IMR-90 (cell line): ENCODE data around the gene TMEM200A. TPM values are rescaled to one million over a fixed set of nuclear protein-coding genes. Genes with fewer than 3 reads are reported as not detected.

Source experiments
- polyA plus RNA-seq, 3 experiments: library from polyadenylated mRNA; depleted of rRNA; stranded (reverse); fragments of >200 nt; gene quantifications; 2 replicates each; pipeline ENCODE4 v1.2.3, GENCODE V29; 2012; ENCODE audit warnings: low replicate concordance in 1 of 3
- total RNA-seq: library from RNA; depleted of rRNA; stranded (reverse); fragments of >200 nt; gene quantifications from 2 replicates; pipeline ENCODE4 v1.2.3, GENCODE V29; 2012; rRNA removed

The TMEM200A gene
- total and polyA plus RNA-seq, 2 of the 4 experiments (the other 2 are of a cell fraction) = 22.8 to 37.1 TPM

Other genes with a start within 250 kb of the TMEM200A start
- 3.0 and 3.1 TPM in 2 replicates for gene SAMD3, start 143.1 kb upstream of the TMEM200A start, total RNA-seq
- 3.6 and 3.9 TPM in 2 replicates for gene SAMD3, start 143.1 kb upstream of the TMEM200A start, polyA plus RNA-seq (2012; rRNA removed)